T-cell (primary cell): ENCODE data around the gene CILP. TPM values are rescaled to one million over a fixed set of nuclear protein-coding genes. Genes with fewer than 3 reads are reported as not detected.
"Not testable (repeated sequence)": the region's sequence is repeated elsewhere in the genome, so short reads cannot be mapped to it uniquely, and the experiment has no call there.

Experiments
- ATAC-seq, 4 experiments: fragments of 200-7000 bp in 3 of 4; fragments of 150-1000 bp in 1 of 4; cut with Tn5 transposase; replicated peaks in 1 of 4; 1 replicate in 3 of 4; 2 replicates in 1 of 4; pipeline ENCODE4 v1.10.0; 2021; ENCODE audit warnings: moderate library complexity in 3 of 4, mild to moderate bottlenecking in 2 of 4, moderate number of reproducible peaks in 1 of 4
- CTCF ChIA-PET, 2 donors: fragments of 300-600 bp; sonication (Branson Sonifier 250); formaldehyde crosslinking; loops; one replicate each; lab custom pipeline; 2022; ENCODE audit warnings: antibody characterized with exemption in 2 of 2; lab: Charles Lee
- POLR2A ChIA-PET, 2 donors: fragments of 300-600 bp; sonication (Branson Sonifier 250); formaldehyde crosslinking; loops; one replicate each; lab custom pipeline; 2022; ENCODE audit warnings: antibody characterized with exemption in 2 of 2; lab: Charles Lee
- DNase-seq, 35 experiments: peaks; one replicate each; pipeline versions ENCODE4 v3.0.0 to v3.0.0-alpha.2; 2013 to 2023
- H3K27ac ChIP-seq: one replicate; pipeline ENCODE4 v1.5.1; 2013; ENCODE audit warnings: low read length
- H3K27me3 ChIP-seq, 2 experiments: replicated peaks in 1 of 2; 1 replicate in 1 of 2; 2 replicates in 1 of 2; pipeline versions ENCODE4 v1.6.1 to v1.7.0; 2013; ENCODE audit warnings: low read length in 1 of 2, mixed read lengths in 1 of 2; ENCODE audit not compliant: control insufficient read depth in 2 of 2, insufficient read depth in 2 of 2; ENCODE audit errors: extremely low read depth in 1 of 2
- H3K36me3 ChIP-seq, 2 donors: 1 replicate in 1 of 2; 2 replicates in 1 of 2; pipeline versions ENCODE4 v1.6.1 to v1.7.0; 2013; ENCODE audit warnings: low read length in 1 of 2; ENCODE audit not compliant: control insufficient read depth in 2 of 2, insufficient read depth in 1 of 2; ENCODE audit errors: extremely low read depth in 1 of 2
- H3K4me1 ChIP-seq, 2 experiments: 1 replicate in 1 of 2; 2 replicates in 1 of 2; pipeline versions ENCODE4 v1.6.1 to v1.7.0; 2013; ENCODE audit warnings: low read length in 2 of 2, mixed read lengths in 1 of 2; ENCODE audit not compliant: insufficient read depth in 2 of 2, control insufficient read depth in 1 of 2; ENCODE audit errors: extremely low read depth in 1 of 2
- H3K4me3 ChIP-seq, 2 donors: 1 replicate in 1 of 2; 2 replicates in 1 of 2; pipeline versions ENCODE4 v1.5.1 to v1.7.0; 2013; ENCODE audit warnings: mild to moderate bottlenecking in 2 of 2, low read length in 1 of 2, moderate library complexity in 1 of 2; ENCODE audit not compliant: control insufficient read depth in 1 of 2; ENCODE audit errors: extremely low read depth in 1 of 2
- H3K9me3 ChIP-seq: 2 replicates; pipeline ENCODE4 v1.7.0; 2013
- H3K27ac Mint-ChIP-seq, 2 donors: one replicate each; pipeline ENCODE4 v1.8.0; 2020 to 2021; ENCODE audit warnings: mild to moderate bottlenecking in 2 of 2, mixed read lengths in 2 of 2
- H3K27me3 Mint-ChIP-seq, 2 donors: one replicate each; pipeline ENCODE4 v1.8.0; 2021 to 2022; ENCODE audit warnings: mixed read lengths in 2 of 2
- H3K36me3 Mint-ChIP-seq: one replicate; pipeline ENCODE4 v1.8.0; 2021; ENCODE audit warnings: mixed read lengths
- H3K4me1 Mint-ChIP-seq, 3 donors: one replicate each; pipeline ENCODE4 v1.8.0; 2020 to 2022; ENCODE audit warnings: mixed read lengths in 3 of 3, mild to moderate bottlenecking in 1 of 3
- H3K4me3 Mint-ChIP-seq, 3 donors: one replicate each; pipeline ENCODE4 v1.8.0; 2020 to 2022; ENCODE audit warnings: mild to moderate bottlenecking in 3 of 3, mixed read lengths in 3 of 3, moderate library complexity in 3 of 3
- H3K9me3 Mint-ChIP-seq, 3 donors: one replicate each; pipeline ENCODE4 v1.8.0; 2020 to 2022; ENCODE audit warnings: mixed read lengths in 3 of 3
- WGBS: methylation state at CpG from one replicate; pipeline ENCODE4 v1.1.5; 2013; ENCODE audit warnings: missing lambda C conversion rate; ENCODE audit not compliant: insufficient coverage; 5-methylcytosine and 5-hydroxymethylcytosine counted together
- total RNA-seq, 35 experiments: library from RNA in 6 of 35; stranded (reverse) in 6 of 35; fragments of 120-200 nt in 1 of 35; gene quantifications; one replicate each; pipeline versions ENCODE4 v1.2.1 to v1.2.4 and lab custom pipeline; 2013 to 2026

CILP gene
- total RNA-seq, 5 donors from 2014 or later (not counting 1 experiment from before 2014, with no cell fraction given): 0.16 to 0.67 (median 0.36) TPM

DNA sequence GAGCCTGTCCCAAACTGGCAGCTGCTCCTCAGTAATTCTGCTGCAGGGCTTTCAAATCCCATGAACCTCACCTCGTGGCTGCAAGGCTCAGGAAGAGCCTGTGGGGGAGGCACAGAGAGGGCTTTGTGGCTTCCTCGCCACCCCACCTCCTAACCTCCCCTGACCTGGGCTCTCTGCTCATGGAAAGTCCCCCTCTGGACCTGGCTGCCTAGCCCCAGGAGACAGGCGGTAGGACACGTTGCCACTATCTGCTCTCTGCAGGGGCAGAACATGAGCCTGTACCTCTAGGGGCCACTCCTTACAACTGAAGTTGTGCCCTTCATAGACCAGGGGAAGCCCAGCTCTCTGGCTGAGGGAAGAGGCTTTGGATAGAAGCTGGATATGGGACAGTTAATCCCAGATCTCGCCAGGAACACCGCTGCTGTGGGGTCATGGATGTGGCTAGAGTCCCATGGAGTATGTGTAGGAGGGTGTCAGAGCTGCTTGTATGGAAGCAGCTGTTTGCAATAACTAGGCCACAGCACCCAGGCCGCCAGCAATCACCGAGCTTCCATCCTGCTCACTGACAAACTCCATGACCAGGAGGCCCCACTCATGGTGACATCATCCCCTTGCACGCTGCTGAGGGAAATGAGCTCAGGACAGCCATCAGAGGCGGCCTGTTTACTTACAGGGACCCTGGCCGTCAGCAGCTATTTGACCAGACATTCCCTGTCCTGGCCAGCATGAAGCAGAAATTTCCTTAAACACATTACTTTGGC is 34.0 kb upstream of the CILP start:
- no peak for ATAC-seq
- 95% methylated on average over 8 of the region's 11 CpGs for WGBS
- POLR2A ChIA-PET: no interaction called here
- no peaks in the 10 kb centered on the region for H3K9me3 ChIP-seq
- Mint-ChIP-seq H3K27me3 (no peaks in the 10 kb centered on the region), H3K4me3 (no peak overlapping the region), H3K27ac (no peak overlapping the region), H3K9me3 (no peaks in the 10 kb centered on the region), H3K36me3 (peaks cover 25% of the 10 kb centered on the region), H3K4me1 (peaks cover 0 to 3% (median 2%) of the 10 kb centered on the region in 3 donors)
- no peak overlapping the region for H3K4me3 ChIP-seq
- H3K36me3 ChIP-seq: peaks cover 0 to 8% of the 10 kb centered on the region in 2 donors
- H3K27me3 ChIP-seq: no peaks in the 10 kb centered on the region
- peaks cover 0 to 4% of the 10 kb centered on the region in 2 experiments for H3K4me1 ChIP-seq
- H3K27ac ChIP-seq: no peak overlapping the region
- no peak for DNase-seq
- CTCF ChIA-PET: no interaction called here

DNA sequence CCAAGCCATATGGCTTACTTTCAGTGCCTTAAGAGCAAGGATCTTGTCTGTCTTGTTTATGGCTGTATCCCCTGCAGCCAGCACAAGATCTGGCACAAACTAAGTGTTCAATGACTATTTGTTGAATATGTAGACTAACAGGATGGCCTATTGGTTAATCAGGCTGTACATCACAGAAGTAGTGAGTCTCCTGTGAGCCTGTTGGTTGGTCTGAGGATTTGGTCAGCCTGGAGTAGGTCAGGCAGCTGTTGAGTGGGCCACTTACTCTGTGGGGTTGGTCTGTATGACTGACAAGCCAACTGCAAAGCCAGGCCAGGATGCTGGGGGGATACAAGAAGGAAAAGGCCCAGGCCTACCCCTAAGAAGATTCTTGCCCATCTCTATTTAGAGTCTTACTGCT is 33.4 kb upstream of the CILP start:
- ChIA-PET POLR2A (no interaction called here), CTCF (no interaction called here)
- no peak overlapping the region for H3K27ac ChIP-seq
- no peak overlapping the region for H3K4me3 Mint-ChIP-seq
- H3K9me3 ChIP-seq: no peaks in the 10 kb centered on the region
- no peak for DNase-seq
- no peak overlapping the region for H3K4me3 ChIP-seq
- H3K4me1 ChIP-seq: peaks cover 0 to 3% of the 10 kb centered on the region in 2 experiments
- peaks cover 0 to 8% of the 10 kb centered on the region in 2 donors for H3K36me3 ChIP-seq
- H3K4me1 Mint-ChIP-seq: peaks cover 0 to 1% (median 0%) of the 10 kb centered on the region in 3 donors
- H3K27ac Mint-ChIP-seq: no peak overlapping the region
- no peaks in the 10 kb centered on the region for H3K27me3 ChIP-seq
- H3K9me3 Mint-ChIP-seq: no peaks in the 10 kb centered on the region
- no peaks in the 10 kb centered on the region for H3K27me3 Mint-ChIP-seq
- H3K36me3 Mint-ChIP-seq: peaks cover 25% of the 10 kb centered on the region
- no peak for ATAC-seq

DNA sequence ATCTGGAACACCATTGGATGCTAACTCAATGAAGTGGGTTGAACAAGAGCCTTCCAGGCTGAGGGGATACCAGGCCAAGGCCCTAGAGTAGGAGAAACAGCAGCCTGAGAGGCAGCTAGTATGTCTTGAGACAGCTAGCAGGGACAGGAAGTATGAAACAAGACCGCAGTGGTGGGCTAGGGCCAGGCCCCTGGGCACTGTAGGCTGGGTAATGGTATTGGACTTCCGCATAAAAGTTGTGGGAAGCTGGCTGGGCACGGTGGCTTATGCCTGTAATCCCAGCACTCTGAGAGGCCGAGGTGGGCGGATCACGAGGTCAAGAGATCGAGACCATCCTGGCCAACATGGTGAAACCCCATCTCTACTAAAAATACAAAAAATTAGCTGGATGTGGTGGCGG is 25.2 kb upstream of the CILP start:
- H3K9me3 ChIP-seq, H3K4me1 ChIP-seq, POLR2A ChIA-PET, H3K9me3 Mint-ChIP-seq, ATAC-seq, H3K27ac Mint-ChIP-seq, H3K27me3 Mint-ChIP-seq, H3K4me3 ChIP-seq, CTCF ChIA-PET, H3K27me3 ChIP-seq, H3K36me3 ChIP-seq, H3K27ac ChIP-seq, H3K36me3 Mint-ChIP-seq, H3K4me3 Mint-ChIP-seq, H3K4me1 Mint-ChIP-seq, DNase-seq: not testable (repeated sequence)
- 100% methylated on average over 2 of the region's 8 CpGs for WGBS

DNA sequence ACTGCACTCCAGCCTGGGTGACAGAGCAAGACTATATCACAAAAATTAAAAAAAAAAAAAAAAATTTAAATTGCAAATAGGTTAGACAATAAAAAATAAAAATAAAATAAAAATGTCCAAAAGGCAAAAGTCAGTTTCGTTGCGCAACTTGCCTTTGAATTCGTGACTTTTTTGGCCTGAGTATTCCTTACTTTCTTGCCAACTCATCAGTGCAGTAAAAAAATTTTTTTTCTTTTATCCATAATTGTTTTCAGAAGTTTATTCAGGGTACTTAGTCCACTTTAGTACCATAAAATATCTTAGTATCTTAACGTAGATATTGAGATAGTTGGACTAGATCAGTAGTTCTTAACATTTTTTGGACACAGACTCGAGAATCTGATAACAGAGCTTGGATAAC is 22.4 kb upstream of the CILP start:
- ChIA-PET CTCF (no interaction called here), POLR2A (no interaction called here)
- DNase-seq (no peak), ATAC-seq (no peak)
- H3K27ac Mint-ChIP-seq: no peak overlapping the region
- H3K27ac ChIP-seq: no peak overlapping the region
- no CpG with 5 or more reads among the region's 5 CpGs for WGBS
- no peak overlapping the region for H3K4me3 ChIP-seq
- H3K9me3 ChIP-seq: no peaks in the 10 kb centered on the region
- no peaks in the 10 kb centered on the region for H3K36me3 ChIP-seq
- no peaks in the 10 kb centered on the region for H3K4me1 Mint-ChIP-seq
- H3K9me3 Mint-ChIP-seq: no peaks in the 10 kb centered on the region
- H3K4me3 Mint-ChIP-seq: no peak overlapping the region
- H3K36me3 Mint-ChIP-seq: peaks cover 4% of the 10 kb centered on the region
- H3K27me3 ChIP-seq: no peaks in the 10 kb centered on the region
- H3K4me1 ChIP-seq: no peaks in the 10 kb centered on the region
- no peaks in the 10 kb centered on the region for H3K27me3 Mint-ChIP-seq

DNA sequence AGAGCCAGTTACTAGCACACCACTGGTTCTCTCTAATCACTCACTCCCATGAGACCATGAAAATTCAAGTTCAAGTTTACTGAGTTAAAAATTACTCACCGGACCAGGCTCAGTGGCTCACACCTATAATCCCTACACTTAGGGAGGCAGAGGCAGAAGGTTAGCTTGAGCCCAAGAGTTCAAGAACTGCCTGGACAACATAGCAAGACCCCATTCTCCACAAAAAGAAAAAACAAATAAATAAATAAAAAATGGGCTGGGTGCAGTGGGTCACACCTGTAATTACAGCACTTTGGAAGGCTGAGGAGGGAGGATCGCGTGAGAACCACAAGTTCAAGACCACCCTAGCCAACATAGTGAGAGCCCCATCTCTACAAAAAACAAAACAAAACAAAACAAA is 21.2 kb upstream of the CILP start:
- Histone ChIP-seq H3K27me3 (no peaks in the 10 kb centered on the region), H3K36me3 (no peaks in the 10 kb centered on the region), H3K9me3 (no peaks in the 10 kb centered on the region), H3K4me1 (no peaks in the 10 kb centered on the region), H3K4me3 (no peak overlapping the region), H3K27ac (no peak overlapping the region)
- Mint-ChIP-seq H3K9me3 (no peaks in the 10 kb centered on the region), H3K27ac (no peak overlapping the region), H3K4me3 (no peak overlapping the region), H3K36me3 (no peaks in the 10 kb centered on the region), H3K27me3 (no peaks in the 10 kb centered on the region), H3K4me1 (no peaks in the 10 kb centered on the region)
- WGBS: 86% methylated on average over 1 of the region's 3 CpGs
- POLR2A ChIA-PET: no interaction called here
- ATAC-seq: no peak
- no peak for DNase-seq
- CTCF ChIA-PET: no interaction called here

DNA sequence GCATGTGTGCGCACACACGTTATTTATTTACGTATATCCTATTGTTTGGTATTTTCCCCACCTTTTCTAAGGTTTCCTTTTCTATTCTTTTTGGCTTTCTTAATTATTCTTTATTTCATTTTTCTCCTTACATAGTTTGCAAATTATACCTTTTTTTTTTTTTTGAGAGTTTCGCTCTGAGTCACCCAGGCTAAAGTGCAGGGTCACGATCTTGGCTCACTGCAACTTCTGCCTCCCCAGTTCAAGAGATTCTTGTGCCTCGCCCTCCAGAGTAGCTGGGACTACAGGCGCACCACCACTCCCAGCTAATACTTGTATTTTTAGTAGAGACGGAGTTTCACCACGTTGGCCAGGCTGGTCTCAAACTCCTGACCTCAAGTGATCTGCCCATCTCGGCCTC is 20.0 kb upstream of the CILP start:
- Histone ChIP-seq H3K27me3 (peaks cover 0 to under 1% of the 10 kb centered on the region in 2 experiments), H3K4me1 (no peaks in the 10 kb centered on the region), H3K27ac (no peak overlapping the region), H3K36me3 (no peaks in the 10 kb centered on the region), H3K9me3 (no peaks in the 10 kb centered on the region), H3K4me3 (no peak overlapping the region)
- H3K27ac Mint-ChIP-seq: no peak overlapping the region
- no peaks in the 10 kb centered on the region for H3K36me3 Mint-ChIP-seq
- ChIA-PET CTCF (no interaction called here), POLR2A (no interaction called here)
- no peaks in the 10 kb centered on the region for H3K27me3 Mint-ChIP-seq
- H3K4me1 Mint-ChIP-seq: no peaks in the 10 kb centered on the region
- H3K9me3 Mint-ChIP-seq: no peaks in the 10 kb centered on the region
- no peak overlapping the region for H3K4me3 Mint-ChIP-seq
- DNase-seq (no peak), ATAC-seq (no peak)
- 64% methylated on average over 3 of the region's 10 CpGs for WGBS

DNA sequence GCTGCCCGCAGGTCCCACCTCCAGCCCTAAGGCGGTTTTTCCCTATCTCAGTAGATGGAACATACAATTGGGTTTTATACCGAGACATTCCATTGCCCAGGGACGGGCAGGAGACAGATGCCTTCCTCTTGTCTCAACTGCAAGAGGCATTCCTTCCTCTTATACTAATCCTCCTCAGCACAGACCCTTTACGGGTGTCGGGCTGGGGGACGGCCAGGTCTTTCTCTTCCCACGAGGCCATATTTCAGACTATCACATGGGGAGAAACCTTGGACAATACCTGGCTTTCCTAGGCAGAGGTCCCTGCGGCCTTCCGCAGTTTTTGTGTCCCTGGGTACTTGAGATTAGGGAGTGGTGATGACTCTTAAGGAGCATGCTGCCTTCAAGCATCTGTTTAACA is 15.6 kb upstream of the CILP start:
- H3K4me3 ChIP-seq, H3K27ac ChIP-seq, ATAC-seq, H3K36me3 ChIP-seq, H3K36me3 Mint-ChIP-seq, H3K4me1 ChIP-seq, POLR2A ChIA-PET, H3K4me3 Mint-ChIP-seq, DNase-seq, H3K27ac Mint-ChIP-seq, H3K27me3 Mint-ChIP-seq, CTCF ChIA-PET, H3K9me3 Mint-ChIP-seq, H3K9me3 ChIP-seq, H3K4me1 Mint-ChIP-seq: not testable (repeated sequence)
- no CpG with 5 or more reads among the region's 10 CpGs for WGBS
- H3K27me3 ChIP-seq: peaks cover 0 to 10% of the 10 kb centered on the region in 2 experiments
